ENCODE data around the gene ZBTB43. TPM values are rescaled to one million over a fixed set of nuclear protein-coding genes. Genes with fewer than 3 reads are reported as not detected.

ZBTB43 gene
- total and polyA plus RNA-seq, 2 experiments from 2014 or later, result 9.7 to 11.8 TPM

- no peak for TF ChIP-seq ZNF462 (CRISPR knock-in tag; IDR thresholded peaks at IDR 0.05)
- no peak for TF ChIP-seq CTCF (conservative IDR thresholded peaks at IDR 0.05; ENCODE audit: low read depth in 2 of 2)
- no peak for TF ChIP-seq REST (IDR thresholded peaks at IDR 0.05; ENCODE audit: unreplicated experiment)
These were observed 20.9 kb upstream of the ZBTB43 start (continued) for GRCh38 chr9:126783949-126784348.

Measured in GM23338 (cell line).